Caco-2 (cell line): ENCODE results near the gene PRKAG2. TPM values are rescaled to one million over a fixed set of nuclear protein-coding genes. Genes with fewer than 3 reads are reported as not detected.

ENCODE experiments used
- BruUV-seq: library from RNA; stranded (reverse); fragments of 400-500 nt; replicated peaks from 2 replicates; lab custom pipeline; 2021; lab: Mats Ljungman, UMichigan
- CTCF ChIA-PET: fragments of 300-600 bp; sonication (Branson Sonifier 250); formaldehyde crosslinking; loops from one replicate; lab custom pipeline; 2022; ENCODE audit warnings: antibody characterized with exemption; lab: Charles Lee
- POLR2A ChIA-PET: fragments of 300-600 bp; sonication (Branson Sonifier 250); formaldehyde crosslinking; loops from one replicate; lab custom pipeline; 2022; ENCODE audit warnings: antibody characterized with exemption; lab: Charles Lee
- DNase-seq, 2 experiments: peaks; one replicate each; pipeline versions ENCODE4 v3.0.0 to v3.0.0-alpha.2; 2020 to 2022
- H3K27me3 ChIP-seq: replicated peaks from 2 replicates; pipeline ENCODE4 v1.6.0; 2011; ENCODE audit warnings: low read length; ENCODE audit not compliant: control insufficient read depth, insufficient read depth
- H3K36me3 ChIP-seq: 2 replicates; pipeline ENCODE4 v1.5.1; 2011; ENCODE audit warnings: low read length; ENCODE audit not compliant: control insufficient read depth, insufficient read depth
- H3K4me1 ChIP-seq: fragments of 250-450 bp; sonication (Bioruptor Pico); 2 replicates; pipeline ENCODE4 v1.5.1; 2020; ENCODE audit warnings: mild to moderate bottlenecking
- H3K4me3 ChIP-seq: 2 replicates; pipeline ENCODE4 v1.5.1; 2011; ENCODE audit warnings: low read depth, mild to moderate bottlenecking, control low read depth, low read length
- H3K9me3 ChIP-seq: fragments of 250-450 bp; sonication (Bioruptor Pico); 2 replicates; pipeline ENCODE4 v1.5.1; 2020; ENCODE audit warnings: mild to moderate bottlenecking, moderate library complexity
- H3K27ac Mint-ChIP-seq: one replicate; pipeline ENCODE4 v1.8.0; 2022; ENCODE audit warnings: mixed read lengths; ENCODE audit not compliant: unreplicated experiment
- H3K27me3 Mint-ChIP-seq: one replicate; pipeline ENCODE4 v1.8.0; 2022; ENCODE audit warnings: mixed read lengths; ENCODE audit not compliant: insufficient read depth, unreplicated experiment
- H3K36me3 Mint-ChIP-seq: one replicate; pipeline ENCODE4 v1.8.0; 2022; ENCODE audit warnings: mild to moderate bottlenecking, mixed read lengths; ENCODE audit not compliant: insufficient read depth, unreplicated experiment
- H3K4me1 Mint-ChIP-seq: one replicate; pipeline ENCODE4 v1.8.0; 2022; ENCODE audit warnings: low read depth, mixed read lengths; ENCODE audit not compliant: unreplicated experiment
- H3K4me3 Mint-ChIP-seq: one replicate; pipeline ENCODE4 v1.8.0; 2022; ENCODE audit warnings: mild to moderate bottlenecking, moderate library complexity, mixed read lengths; ENCODE audit not compliant: unreplicated experiment
- H3K9me3 Mint-ChIP-seq: one replicate; pipeline ENCODE4 v1.8.0; 2022; ENCODE audit warnings: mixed read lengths; ENCODE audit not compliant: unreplicated experiment
- intact Hi-C: fragments of 100-400 bp; cut with micrococcal nuclease; formaldehyde crosslinking; loops from one replicate; pipeline ENCODE4 v1.10.0; 2022; ENCODE audit not compliant: unreplicated experiment
- total RNA-seq: library from RNA; stranded (reverse); gene quantifications from 2 replicates; pipeline ENCODE4 v1.2.3, GENCODE V29; 2022
- TF ChIP-seq, protein P1 (sequence below), 2 experiments: fragments of 200-600 bp in 1 of 2; IDR thresholded peaks; 1 replicate in 1 of 2; 2 replicates in 1 of 2; pipeline versions ENCODE4 v1.5.1 to v1.8.0; 2011 to 2022; ENCODE audit warnings: antibody characterized with exemption in 1 of 2, control low read depth in 1 of 2, inconsistent platforms in 1 of 2, low read depth in 1 of 2, low read length in 1 of 2, mild to moderate bottlenecking in 1 of 2, moderate library complexity in 1 of 2; ENCODE audit not compliant: insufficient read depth in 1 of 2, severe bottlenecking in 1 of 2, unreplicated experiment in 1 of 2

PRKAG2 gene
- total RNA-seq, 1 experiment from 2014 or later, result 15.9 TPM

DNA sequence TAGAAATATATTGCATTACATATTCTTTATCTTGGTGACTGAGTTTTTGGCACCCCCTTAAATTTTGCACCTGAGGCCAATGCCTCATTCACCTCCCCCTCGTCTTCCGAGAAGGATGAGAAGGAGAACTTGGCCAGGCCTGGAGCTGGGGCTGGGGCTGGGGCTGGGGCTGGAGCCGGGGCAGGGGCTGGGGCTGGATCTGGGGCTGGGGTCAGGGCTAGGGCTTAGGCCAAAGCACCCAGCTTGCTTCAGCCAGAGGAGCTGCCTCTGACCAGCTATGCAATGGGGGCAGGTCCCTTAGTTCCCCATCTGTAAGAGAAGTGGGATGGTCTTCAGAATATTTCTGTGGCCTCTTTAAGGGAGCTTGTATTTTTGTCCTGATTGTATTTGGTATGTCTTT, 3.8 kb upstream of the PRKAG2 start:
- no peak overlapping the region for H3K4me3 Mint-ChIP-seq
- no peak overlapping the region for H3K4me3 ChIP-seq
- H3K4me1 ChIP-seq, result no peaks in the 10 kb centered on the region
- TF ChIP-seq, protein P1, sequence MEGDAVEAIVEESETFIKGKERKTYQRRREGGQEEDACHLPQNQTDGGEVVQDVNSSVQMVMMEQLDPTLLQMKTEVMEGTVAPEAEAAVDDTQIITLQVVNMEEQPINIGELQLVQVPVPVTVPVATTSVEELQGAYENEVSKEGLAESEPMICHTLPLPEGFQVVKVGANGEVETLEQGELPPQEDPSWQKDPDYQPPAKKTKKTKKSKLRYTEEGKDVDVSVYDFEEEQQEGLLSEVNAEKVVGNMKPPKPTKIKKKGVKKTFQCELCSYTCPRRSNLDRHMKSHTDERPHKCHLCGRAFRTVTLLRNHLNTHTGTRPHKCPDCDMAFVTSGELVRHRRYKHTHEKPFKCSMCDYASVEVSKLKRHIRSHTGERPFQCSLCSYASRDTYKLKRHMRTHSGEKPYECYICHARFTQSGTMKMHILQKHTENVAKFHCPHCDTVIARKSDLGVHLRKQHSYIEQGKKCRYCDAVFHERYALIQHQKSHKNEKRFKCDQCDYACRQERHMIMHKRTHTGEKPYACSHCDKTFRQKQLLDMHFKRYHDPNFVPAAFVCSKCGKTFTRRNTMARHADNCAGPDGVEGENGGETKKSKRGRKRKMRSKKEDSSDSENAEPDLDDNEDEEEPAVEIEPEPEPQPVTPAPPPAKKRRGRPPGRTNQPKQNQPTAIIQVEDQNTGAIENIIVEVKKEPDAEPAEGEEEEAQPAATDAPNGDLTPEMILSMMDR (IDR thresholded peaks at IDR 0.05; ENCODE audit: insufficient read depth in 1 of 2, low read depth in 1 of 2, low read length in 1 of 2, severe bottlenecking in 1 of 2, unreplicated experiment in 1 of 2), result no peak
- no peak overlapping the region for H3K27ac Mint-ChIP-seq
- intact Hi-C loops, result no loop called here
- POLR2A ChIA-PET, result no interaction called here
- H3K9me3 ChIP-seq, result no peaks in the 10 kb centered on the region
- peaks cover 6% of the 10 kb centered on the region for H3K27me3 Mint-ChIP-seq
- no peaks in the 10 kb centered on the region for H3K36me3 Mint-ChIP-seq
- H3K36me3 ChIP-seq, result no peaks in the 10 kb centered on the region
- CTCF ChIA-PET, result interaction anchor here (0.6 kb wide), 1 partner anchor 34 kb away, joined by 3 read pairs; no protein-coding TSS in a partner anchor
- BruUV-seq, result no TSS peak
- no peak for DNase-seq
- H3K4me1 Mint-ChIP-seq, result no peaks in the 10 kb centered on the region
- H3K9me3 Mint-ChIP-seq, result no peaks in the 10 kb centered on the region
- peaks cover 1% of the 10 kb centered on the region; the same call in 1 of the 2 replicates for H3K27me3 ChIP-seq

DNA sequence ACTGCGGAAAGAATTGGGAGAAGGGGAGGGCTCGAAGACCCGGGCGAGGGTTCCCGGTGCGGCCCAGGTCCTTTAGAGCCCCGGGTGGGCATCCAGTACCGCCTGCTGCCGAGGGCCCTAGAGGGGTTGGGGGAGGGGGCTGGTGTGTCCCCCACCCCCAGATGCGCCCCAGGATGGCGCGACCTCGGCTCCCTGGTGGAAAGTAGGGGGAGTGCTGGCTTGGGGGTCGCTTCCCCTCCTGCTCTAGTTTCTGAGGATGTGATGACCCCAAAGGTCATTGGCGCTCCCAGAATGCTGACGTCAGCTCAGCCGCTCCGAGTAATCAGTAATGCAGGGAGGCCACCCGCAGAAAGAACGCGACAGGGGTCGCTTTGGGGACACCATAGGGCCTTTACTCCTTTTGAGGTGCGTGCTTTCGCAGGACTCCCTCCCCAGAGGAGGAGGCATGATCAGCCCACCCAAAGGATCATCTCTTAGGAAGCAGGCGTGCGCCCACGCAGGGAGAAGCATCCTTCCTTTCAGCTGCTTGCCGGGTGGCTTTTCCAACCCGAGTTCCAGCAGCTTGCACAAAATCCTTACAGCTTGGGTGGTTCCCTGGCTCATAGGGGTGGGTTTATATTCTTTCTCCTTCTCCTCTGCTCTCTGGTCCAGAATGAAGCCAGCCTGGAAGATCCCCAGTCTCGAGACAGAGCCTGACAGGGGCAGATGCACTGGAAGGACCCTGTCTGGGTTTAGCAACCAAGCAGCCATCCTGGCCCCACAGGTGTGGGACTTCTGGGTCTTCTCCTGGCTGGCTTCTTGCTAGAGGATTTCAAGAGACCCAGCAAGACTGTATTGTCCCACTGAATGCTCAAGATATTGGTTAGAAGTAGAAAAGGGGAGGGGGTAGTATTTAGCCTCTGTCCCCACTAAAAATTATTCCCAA, 1.3 kb upstream of the PRKAG2 start:
- CTCF ChIA-PET, result no interaction called here
- intact Hi-C loops, result loop anchor here (1.0 to 10.0 kb wide), 2 partner anchors 55 to 267 kb away; no protein-coding TSS in a partner anchor
- DNase-seq, result no peak
- no TSS peak for BruUV-seq
- peak overlapping the region; percentile 83 for H3K4me3 ChIP-seq
- no peak overlapping the region for H3K27ac Mint-ChIP-seq
- H3K36me3 Mint-ChIP-seq, result no peaks in the 10 kb centered on the region
- H3K4me1 Mint-ChIP-seq, result no peaks in the 10 kb centered on the region
- H3K36me3 ChIP-seq, result no peaks in the 10 kb centered on the region
- POLR2A ChIA-PET, result no interaction called here
- H3K27me3 ChIP-seq, result peaks cover 1% of the 10 kb centered on the region; the same call in 1 of the 2 replicates
- H3K9me3 ChIP-seq, result no peaks in the 10 kb centered on the region
- no peaks in the 10 kb centered on the region for H3K27me3 Mint-ChIP-seq
- H3K4me1 ChIP-seq, result 0 out of 2 replicates have a peak, but pooled peaks cover 7% of the 10 kb centered on the region
- no peaks in the 10 kb centered on the region for H3K9me3 Mint-ChIP-seq
- peak overlapping the region; percentile 94 for H3K4me3 Mint-ChIP-seq
- TF ChIP-seq, protein P1 (IDR thresholded peaks at IDR 0.05; ENCODE audit: insufficient read depth in 1 of 2, low read depth in 1 of 2, low read length in 1 of 2, severe bottlenecking in 1 of 2, unreplicated experiment in 1 of 2), result no peak
